ENCODE measurements around the gene DUSP22. TPM values are rescaled to one million over a fixed set of nuclear protein-coding genes. Genes with fewer than 3 reads are reported as not detected.

Gene DUSP22
- total RNA-seq, 1 donor from 2014 or later: 22.0 TPM

- H3K4me3 Mint-ChIP-seq: no peak overlapping the region
- no peaks in the 10 kb centered on the region for H3K9me3 Mint-ChIP-seq
- intact Hi-C loops (cut with micrococcal nuclease): no loop called here
- no peaks in the 10 kb centered on the region for H3K36me3 Mint-ChIP-seq (ENCODE audit: low read depth)
- H3K27me3 Mint-ChIP-seq (ENCODE audit: insufficient read depth): no peaks in the 10 kb centered on the region
- no peak overlapping the region for H3K27ac Mint-ChIP-seq
- H3K4me1 Mint-ChIP-seq (ENCODE audit: low read depth): peaks cover 4% of the 10 kb centered on the region
- DNase-seq (ENCODE audit: low spot score): no peak
Measured at GRCh38 chr6:356828-357251, 64.6 kb downstream of the DUSP22 start.

- Mint-ChIP-seq H3K4me1 (ENCODE audit: low read depth) (peaks cover 4% of the 10 kb centered on the region), H3K4me3 (no peak overlapping the region), H3K27me3 (ENCODE audit: insufficient read depth) (no peaks in the 10 kb centered on the region), H3K9me3 (peaks cover under 1% of the 10 kb centered on the region), H3K36me3 (ENCODE audit: low read depth) (no peaks in the 10 kb centered on the region), H3K27ac (no peak overlapping the region)
- no peak for DNase-seq (ENCODE audit: low spot score)
- intact Hi-C loops (cut with micrococcal nuclease): no loop called here
Measured at GRCh38 chr6:357261-357790, 65.0 kb downstream of the DUSP22 start.

- H3K4me3 Mint-ChIP-seq: no peak overlapping the region
- peaks cover 4% of the 10 kb centered on the region for H3K4me1 Mint-ChIP-seq (ENCODE audit: low read depth)
- no peak for DNase-seq (ENCODE audit: low spot score)
- no peaks in the 10 kb centered on the region for H3K36me3 Mint-ChIP-seq (ENCODE audit: low read depth)
- H3K9me3 Mint-ChIP-seq: peaks cover 6% of the 10 kb centered on the region
- intact Hi-C loops (cut with micrococcal nuclease): no loop called here
- H3K27me3 Mint-ChIP-seq (ENCODE audit: insufficient read depth): no peaks in the 10 kb centered on the region
- no peak overlapping the region for H3K27ac Mint-ChIP-seq
Measured at GRCh38 chr6:357791-358341, 65.6 kb downstream of the DUSP22 start.

- peak overlapping the region; percentile 11 for H3K27ac Mint-ChIP-seq
- intact Hi-C loops (cut with micrococcal nuclease): no loop called here
- no peaks in the 10 kb centered on the region for H3K27me3 Mint-ChIP-seq (ENCODE audit: insufficient read depth)
- peaks cover 6% of the 10 kb centered on the region for H3K9me3 Mint-ChIP-seq
- no peaks in the 10 kb centered on the region for H3K36me3 Mint-ChIP-seq (ENCODE audit: low read depth)
- no peak for DNase-seq (ENCODE audit: low spot score)
- H3K4me3 Mint-ChIP-seq: no peak overlapping the region
- peaks cover 4% of the 10 kb centered on the region for H3K4me1 Mint-ChIP-seq (ENCODE audit: low read depth)
Measured at GRCh38 chr6:358432-358831, 66.1 kb downstream of the DUSP22 start.

GRCh38 chr6:358847-359246 lies 66.6 kb downstream of the DUSP22 start:
- H3K36me3 Mint-ChIP-seq (ENCODE audit: low read depth): no peaks in the 10 kb centered on the region
- no peak overlapping the region for H3K4me3 Mint-ChIP-seq
- peaks cover 6% of the 10 kb centered on the region for H3K9me3 Mint-ChIP-seq
- peaks cover 4% of the 10 kb centered on the region for H3K4me1 Mint-ChIP-seq (ENCODE audit: low read depth)
- DNase-seq (ENCODE audit: low spot score): no peak
- peak overlapping the region; percentile 26 for H3K27ac Mint-ChIP-seq
- no peaks in the 10 kb centered on the region for H3K27me3 Mint-ChIP-seq (ENCODE audit: insufficient read depth)
- intact Hi-C loops (cut with micrococcal nuclease): no loop called here

- no peak for DNase-seq (ENCODE audit: low spot score)
- Mint-ChIP-seq H3K27ac (no peak overlapping the region), H3K9me3 (peaks cover 6% of the 10 kb centered on the region), H3K27me3 (ENCODE audit: insufficient read depth) (peaks cover 3% of the 10 kb centered on the region), H3K4me1 (ENCODE audit: low read depth) (peaks cover 4% of the 10 kb centered on the region), H3K4me3 (no peak overlapping the region), H3K36me3 (ENCODE audit: low read depth) (peaks cover 2% of the 10 kb centered on the region)
- intact Hi-C loops (cut with micrococcal nuclease): no loop called here
Measured at GRCh38 chr6:359261-360035, 67.2 kb downstream of the DUSP22 start.

GRCh38 chr6:360349-360748 lies 68.1 kb downstream of the DUSP22 start:
- peaks cover 3% of the 10 kb centered on the region for H3K27me3 Mint-ChIP-seq (ENCODE audit: insufficient read depth)
- no peak overlapping the region for H3K27ac Mint-ChIP-seq

GRCh38 chr6:360764-361373 lies 68.6 kb downstream of the DUSP22 start:
- Mint-ChIP-seq H3K4me3 (no peak overlapping the region), H3K27ac (no peak overlapping the region), H3K27me3 (ENCODE audit: insufficient read depth) (peaks cover 7% of the 10 kb centered on the region), H3K4me1 (ENCODE audit: low read depth) (peaks cover 4% of the 10 kb centered on the region), H3K9me3 (peaks cover 6% of the 10 kb centered on the region), H3K36me3 (ENCODE audit: low read depth) (peaks cover 2% of the 10 kb centered on the region)
- intact Hi-C loops (cut with micrococcal nuclease): no loop called here
- DNase-seq (ENCODE audit: low spot score): no peak

More at GRCh38 chr6:360349-360748, 68.1 kb downstream of the DUSP22 start:
- peaks cover 2% of the 10 kb centered on the region for H3K36me3 Mint-ChIP-seq (ENCODE audit: low read depth)
- no peak overlapping the region for H3K4me3 Mint-ChIP-seq
- intact Hi-C loops (cut with micrococcal nuclease): no loop called here
- peaks cover 4% of the 10 kb centered on the region for H3K4me1 Mint-ChIP-seq (ENCODE audit: low read depth)
- peaks cover 6% of the 10 kb centered on the region for H3K9me3 Mint-ChIP-seq
- DNase-seq (ENCODE audit: low spot score): no peak

GRCh38 chr6:361411-362132 lies 69.3 kb downstream of the DUSP22 start:
- Mint-ChIP-seq H3K27me3 (ENCODE audit: insufficient read depth) (peaks cover 11% of the 10 kb centered on the region), H3K4me1 (ENCODE audit: low read depth) (peaks cover 4% of the 10 kb centered on the region), H3K36me3 (ENCODE audit: low read depth) (peaks cover 2% of the 10 kb centered on the region), H3K9me3 (peaks cover 6% of the 10 kb centered on the region), H3K4me3 (no peak overlapping the region), H3K27ac (no peak overlapping the region)
- intact Hi-C loops (cut with micrococcal nuclease): no loop called here
- DNase-seq (ENCODE audit: low spot score): no peak

GRCh38 chr6:362231-362923 lies 70.1 kb downstream of the DUSP22 start:
- Mint-ChIP-seq H3K9me3 (peaks cover 6% of the 10 kb centered on the region), H3K4me1 (ENCODE audit: low read depth) (no peaks in the 10 kb centered on the region), H3K36me3 (ENCODE audit: low read depth) (peaks cover 2% of the 10 kb centered on the region), H3K27ac (no peak overlapping the region), H3K27me3 (ENCODE audit: insufficient read depth) (peaks cover 11% of the 10 kb centered on the region), H3K4me3 (no peak overlapping the region)
- DNase-seq (ENCODE audit: low spot score): no peak
- intact Hi-C loops (cut with micrococcal nuclease): no loop called here

- H3K9me3 Mint-ChIP-seq: peaks cover 6% of the 10 kb centered on the region
Measured at GRCh38 chr6:362924-363249, 70.6 kb downstream of the DUSP22 start.

GRCh38 chr6:363291-363690 lies 71.0 kb downstream of the DUSP22 start:
- Mint-ChIP-seq H3K36me3 (ENCODE audit: low read depth) (peaks cover 2% of the 10 kb centered on the region), H3K9me3 (peaks cover 6% of the 10 kb centered on the region), H3K27ac (no peak overlapping the region), H3K4me3 (no peak overlapping the region), H3K27me3 (ENCODE audit: insufficient read depth) (peaks cover 11% of the 10 kb centered on the region), H3K4me1 (ENCODE audit: low read depth) (no peaks in the 10 kb centered on the region)
- intact Hi-C loops (cut with micrococcal nuclease): no loop called here
- no peak for DNase-seq (ENCODE audit: low spot score)

More at GRCh38 chr6:362924-363249, 70.6 kb downstream of the DUSP22 start:
- Mint-ChIP-seq H3K27ac (no peak overlapping the region), H3K27me3 (ENCODE audit: insufficient read depth) (peaks cover 11% of the 10 kb centered on the region), H3K4me3 (no peak overlapping the region), H3K36me3 (ENCODE audit: low read depth) (peaks cover 2% of the 10 kb centered on the region), H3K4me1 (ENCODE audit: low read depth) (no peaks in the 10 kb centered on the region)
- no peak for DNase-seq (ENCODE audit: low spot score)
- intact Hi-C loops (cut with micrococcal nuclease): no loop called here
